GM19452 (cell line): ENCODE results near the gene P2RY1.
A peak's percentile ranks its signal among the peaks of the same experiment; 100 is the strongest.

Experiments
- ATAC-seq: cut with Tn5 transposase; IDR thresholded peaks from one replicate; pipeline ENCODE4 v1.9.1; 2021; ENCODE audit not compliant: unreplicated experiment

The P2RY1 gene, protein sequence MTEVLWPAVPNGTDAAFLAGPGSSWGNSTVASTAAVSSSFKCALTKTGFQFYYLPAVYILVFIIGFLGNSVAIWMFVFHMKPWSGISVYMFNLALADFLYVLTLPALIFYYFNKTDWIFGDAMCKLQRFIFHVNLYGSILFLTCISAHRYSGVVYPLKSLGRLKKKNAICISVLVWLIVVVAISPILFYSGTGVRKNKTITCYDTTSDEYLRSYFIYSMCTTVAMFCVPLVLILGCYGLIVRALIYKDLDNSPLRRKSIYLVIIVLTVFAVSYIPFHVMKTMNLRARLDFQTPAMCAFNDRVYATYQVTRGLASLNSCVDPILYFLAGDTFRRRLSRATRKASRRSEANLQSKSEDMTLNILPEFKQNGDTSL

DNA sequence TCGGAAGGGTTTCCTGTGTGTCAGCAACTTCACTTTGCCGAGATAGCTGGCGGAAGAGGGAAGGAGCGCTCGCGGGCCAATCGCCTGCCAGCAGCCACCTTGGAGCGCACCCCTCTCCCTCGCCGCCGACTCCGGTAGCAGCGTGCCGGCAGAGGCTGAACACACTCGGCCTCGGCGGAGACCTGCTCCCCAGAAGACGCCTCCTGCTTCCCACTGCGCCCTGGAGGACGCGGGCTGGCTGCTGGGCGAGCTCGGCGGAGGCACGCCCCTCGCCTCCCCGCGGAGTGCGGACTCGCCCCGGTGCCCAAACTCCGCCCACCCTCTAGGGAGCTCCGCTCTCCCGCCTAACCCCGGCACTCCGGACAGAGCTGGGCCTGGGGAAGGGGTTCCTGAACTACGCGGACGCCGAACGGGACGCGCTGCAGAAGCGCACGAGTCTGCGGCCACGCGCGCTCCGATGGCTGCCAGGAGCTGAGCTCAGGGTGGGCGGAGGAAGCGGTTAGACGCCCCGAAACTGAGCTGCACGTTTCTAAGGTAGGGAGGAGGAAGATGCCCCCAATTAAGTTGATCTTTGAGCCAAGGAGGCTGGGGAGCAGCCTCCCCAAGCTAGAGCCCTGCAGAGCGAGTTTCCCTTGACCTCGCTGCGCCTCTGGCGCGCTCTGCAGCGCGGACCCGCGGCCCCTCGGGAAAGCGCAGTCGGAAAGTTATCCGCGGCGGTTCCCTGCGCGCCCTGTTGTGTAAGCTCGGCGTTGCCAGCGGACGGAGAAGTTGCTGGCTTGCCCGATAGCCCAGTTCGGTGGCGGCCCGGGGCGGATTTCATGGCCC lies at the start of gene P2RY1:
Gene P2RY1 (plus strand): TSS at position 356 of the 825 bp plus-strand sequence. CDS start 652 bp downstream, outside the sequence.
- ATAC-seq: peak; percentile 76

DNA sequence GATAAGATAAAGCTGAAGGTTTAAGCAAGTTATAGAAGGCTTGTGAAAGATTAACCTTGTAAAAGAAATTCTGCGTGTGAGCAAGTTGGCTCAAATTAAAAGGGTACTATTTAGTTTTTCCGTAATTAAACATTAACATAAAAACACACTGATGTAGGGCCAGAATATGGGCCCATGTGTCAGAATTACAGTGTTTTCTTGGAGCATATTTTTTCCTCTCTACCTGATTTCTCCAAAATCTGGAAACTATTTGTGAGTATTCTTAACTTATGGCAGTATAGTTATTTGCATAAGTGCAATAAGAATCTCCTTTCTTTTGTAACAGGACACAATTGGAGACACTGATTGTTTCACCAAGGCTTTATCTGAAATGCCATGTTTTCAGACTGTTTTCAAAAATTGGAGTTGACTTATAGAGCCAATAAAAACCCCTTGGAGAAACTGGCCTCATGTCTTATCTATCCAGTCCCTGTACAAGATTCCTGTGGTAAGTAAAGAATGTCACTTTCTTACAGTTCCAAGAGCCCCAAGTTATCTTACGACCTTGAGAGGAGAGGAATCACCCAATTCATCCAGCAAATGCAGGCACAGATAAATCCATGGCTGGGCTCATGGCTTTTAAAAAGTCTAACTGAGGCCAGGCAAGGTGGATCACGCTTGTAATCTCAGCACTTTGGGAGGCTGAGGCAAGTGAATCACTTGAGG lies 47.8 kb upstream of the P2RY1 start:
- no peak for ATAC-seq

DNA sequence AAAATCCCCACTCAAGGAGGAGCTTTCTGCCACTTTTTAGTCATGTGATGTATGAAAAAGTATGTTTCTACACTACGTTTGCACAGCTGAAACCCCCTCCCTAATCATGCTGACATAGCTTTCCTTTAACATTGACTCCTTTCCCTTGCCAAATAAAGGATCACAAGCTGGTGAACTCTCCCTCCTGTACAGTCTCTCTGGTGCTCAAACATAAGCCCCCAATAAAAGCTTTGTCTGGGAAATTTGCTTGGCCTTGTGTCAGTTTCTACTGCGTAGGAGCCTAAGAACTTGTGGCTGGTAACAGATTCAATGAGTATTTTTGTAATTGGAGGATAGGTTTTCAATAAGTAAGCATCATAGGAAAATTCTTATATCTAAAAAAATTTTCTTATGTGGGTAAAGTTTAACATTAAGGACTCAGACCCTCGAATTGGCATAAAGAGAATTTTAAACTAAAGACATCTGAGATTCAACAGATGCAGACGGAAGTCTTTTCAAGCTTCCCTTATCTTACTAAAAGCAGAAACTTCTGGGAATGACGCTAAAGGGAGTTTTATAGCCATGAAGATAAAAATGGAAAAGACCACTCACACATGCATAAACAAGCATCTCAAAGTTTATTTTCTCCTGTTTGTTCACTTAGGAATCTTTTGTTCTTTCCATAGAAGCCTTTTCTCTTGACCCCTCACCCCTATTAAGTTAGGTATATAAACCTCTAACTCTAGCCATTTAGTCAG lies 44.1 kb upstream of the P2RY1 start:
- ATAC-seq: no peak

DNA sequence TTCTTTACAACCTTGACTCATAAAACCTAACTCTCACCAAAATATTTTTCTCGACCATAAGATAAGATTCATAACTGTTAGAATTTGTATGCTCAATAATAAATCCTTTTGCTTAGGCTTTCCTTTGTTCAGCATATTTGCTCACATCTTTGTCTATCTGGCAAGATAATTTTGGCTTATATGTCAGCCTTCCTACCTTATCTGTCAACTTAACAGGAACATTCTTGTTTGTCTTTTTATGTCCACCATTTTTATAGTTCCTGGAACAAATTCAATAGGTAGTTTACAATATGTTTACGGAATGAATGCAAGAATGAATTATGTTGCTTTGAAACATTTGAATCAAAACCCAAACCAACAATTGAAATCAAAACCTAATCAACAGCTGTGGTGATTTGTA lies 41.0 kb upstream of the P2RY1 start:
- ATAC-seq: no peak

DNA sequence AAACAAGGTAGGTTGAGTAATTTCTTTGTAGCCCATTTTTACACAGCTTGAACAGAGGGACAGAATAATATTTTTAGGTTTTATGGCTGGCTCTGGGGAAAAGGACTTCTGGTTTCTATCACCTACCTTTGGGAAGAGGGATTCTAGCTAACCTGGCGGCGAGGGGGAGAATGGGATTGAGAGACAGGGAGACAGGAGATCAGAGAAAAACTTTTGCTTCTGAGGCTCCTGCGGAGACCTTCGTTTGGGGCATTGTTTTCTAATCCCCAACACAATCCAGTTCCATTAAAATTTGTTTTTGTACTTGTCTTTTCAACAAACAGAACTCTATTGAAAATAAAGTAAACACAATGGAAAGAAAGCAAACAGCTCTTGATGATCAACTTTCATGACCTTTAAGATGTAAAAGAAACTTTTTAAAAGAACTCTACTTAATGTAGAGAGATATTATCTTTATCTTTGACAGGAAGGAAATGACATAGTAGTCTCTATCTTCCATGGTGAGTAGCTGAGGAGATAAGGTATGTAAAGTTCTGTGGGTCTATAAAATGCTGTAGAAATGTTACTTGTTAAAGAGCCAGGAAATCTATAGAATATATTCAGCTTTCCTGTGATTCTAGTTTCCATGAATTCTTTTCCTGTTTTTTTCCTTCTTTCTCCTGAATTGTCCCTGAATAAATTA lies 37.0 kb upstream of the P2RY1 start:
- no peak for ATAC-seq

DNA sequence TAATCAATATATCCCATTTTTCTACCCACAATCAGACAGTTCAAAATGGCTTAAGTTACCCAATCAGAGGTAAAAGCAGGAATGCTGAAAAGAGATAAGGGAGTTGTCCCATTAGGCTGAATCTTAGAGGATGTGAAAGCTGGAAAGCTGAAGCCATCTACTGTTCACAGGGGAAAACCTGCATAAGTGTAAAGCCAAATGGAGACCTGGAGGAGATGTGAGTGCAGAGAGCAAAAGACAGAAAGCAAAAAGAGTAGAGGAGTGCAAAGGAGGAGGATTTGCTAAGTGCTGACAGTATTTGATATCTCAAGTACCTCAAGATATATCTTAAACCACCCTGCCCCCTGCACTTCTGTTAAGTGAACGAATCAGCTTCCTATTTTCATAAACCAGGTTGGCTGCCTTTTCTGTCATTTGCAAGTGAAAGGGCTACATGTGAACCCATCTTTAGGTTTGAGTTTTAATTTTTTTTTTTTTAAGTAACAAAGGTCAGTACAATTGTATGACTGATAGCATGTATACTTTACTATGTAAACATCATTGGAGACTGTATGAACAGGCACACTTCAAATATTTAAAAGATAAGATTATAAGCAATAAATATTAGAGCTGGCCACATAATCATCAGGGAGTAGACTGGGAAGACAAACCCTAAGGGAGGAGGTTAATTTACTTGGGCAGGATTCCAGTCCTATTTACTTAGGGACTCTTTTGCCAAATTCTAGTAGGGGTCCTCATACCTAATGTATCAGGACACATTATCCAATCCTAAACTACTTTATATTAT lies 22.8 kb upstream of the P2RY1 start:
- no peak for ATAC-seq

DNA sequence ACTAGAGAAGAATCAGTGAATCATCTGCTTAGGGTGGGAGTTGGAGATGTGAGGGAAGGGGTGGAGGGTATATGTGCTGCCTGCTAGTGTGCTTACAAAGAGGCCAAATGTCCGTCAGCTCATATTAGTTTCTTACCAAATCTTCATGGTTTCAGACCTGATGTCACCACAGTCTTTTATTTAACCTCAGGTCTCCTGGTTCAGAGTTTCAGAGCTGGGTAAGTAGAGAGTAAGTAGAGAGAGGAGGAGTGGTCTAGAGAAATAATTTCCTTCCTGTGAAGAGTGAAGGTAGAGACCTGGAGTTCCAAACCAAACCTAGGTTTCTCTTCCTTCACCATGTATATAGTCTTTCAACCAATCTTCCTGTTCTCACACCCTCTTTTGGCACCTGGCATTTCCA lies 17.5 kb upstream of the P2RY1 start:
- peak; percentile 61 for ATAC-seq

DNA sequence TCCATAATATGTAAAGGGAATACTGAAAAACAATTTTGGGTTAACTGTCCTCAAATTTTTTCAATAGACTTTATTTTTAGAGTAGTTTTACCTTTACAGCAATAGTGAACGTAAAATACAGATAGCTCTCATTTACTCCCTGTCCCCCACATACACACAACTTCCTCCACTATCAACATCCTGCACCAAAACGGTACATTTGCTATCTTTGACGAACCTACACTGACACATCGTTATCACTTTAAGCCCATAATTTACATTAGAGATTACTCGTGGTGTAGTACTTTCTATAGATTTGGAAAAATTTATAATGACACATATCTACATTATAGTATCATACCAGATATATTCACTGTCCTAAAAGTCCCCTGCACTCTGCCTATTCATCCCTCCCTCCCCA lies 16.9 kb upstream of the P2RY1 start:
- no peak for ATAC-seq

DNA sequence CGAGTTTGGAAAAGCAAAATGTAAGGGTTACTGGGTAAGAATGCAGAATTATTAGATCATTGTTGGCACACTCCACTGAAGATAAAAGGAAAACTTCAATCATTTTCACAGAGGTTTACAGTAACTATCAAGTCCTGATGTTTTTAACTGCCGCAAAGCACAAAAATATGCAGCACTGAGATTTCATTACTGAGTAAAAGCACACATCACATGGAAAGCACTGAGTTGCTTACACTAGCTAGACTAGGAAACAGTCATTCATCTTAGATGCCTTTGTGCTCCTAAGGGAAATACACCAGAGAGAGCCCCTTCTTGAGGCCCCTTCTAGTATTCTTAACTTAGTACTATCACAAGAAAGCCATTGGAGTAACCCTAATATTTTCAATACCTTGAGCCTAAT lies 11.8 kb upstream of the P2RY1 start:
- ATAC-seq: no peak

DNA sequence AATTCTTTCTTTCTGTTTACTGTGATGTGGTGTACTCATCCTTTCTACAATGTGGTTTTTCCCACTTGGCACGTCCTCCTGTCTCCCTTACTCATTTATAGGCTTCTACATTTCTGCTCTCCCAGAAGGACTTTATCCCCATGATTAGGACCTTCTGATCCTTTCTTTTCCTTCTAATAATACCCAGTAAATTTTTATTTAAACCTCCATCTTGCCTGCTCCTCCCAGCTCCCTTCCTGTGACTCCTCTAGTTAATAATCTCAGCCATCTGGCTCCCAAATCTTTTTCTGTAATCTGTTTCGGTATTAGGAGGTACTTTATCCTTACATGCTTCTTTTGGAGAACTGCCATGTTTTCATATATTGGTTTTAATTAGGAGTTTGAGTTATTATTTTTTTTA lies 11.2 kb upstream of the P2RY1 start:
- ATAC-seq: no peak

DNA sequence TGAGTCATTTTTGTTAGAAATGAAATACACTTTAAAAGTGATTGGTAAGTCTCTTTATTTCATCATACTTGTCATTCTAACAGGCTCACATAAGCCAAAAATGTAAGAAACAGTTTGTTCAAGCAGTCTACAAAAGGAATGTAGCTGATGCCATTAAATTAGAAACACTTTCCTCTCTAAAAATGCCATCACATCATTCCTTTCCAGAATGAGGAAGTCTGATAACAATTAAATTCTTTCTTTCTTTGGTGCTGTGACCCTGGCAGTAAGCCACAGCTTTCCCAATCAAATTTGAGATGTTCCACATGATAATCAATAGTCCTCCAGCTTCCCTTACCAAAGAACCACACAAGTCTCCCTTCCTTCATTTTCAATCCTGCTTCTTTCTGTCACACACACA lies 9.4 kb upstream of the P2RY1 start:
- no peak for ATAC-seq

DNA sequence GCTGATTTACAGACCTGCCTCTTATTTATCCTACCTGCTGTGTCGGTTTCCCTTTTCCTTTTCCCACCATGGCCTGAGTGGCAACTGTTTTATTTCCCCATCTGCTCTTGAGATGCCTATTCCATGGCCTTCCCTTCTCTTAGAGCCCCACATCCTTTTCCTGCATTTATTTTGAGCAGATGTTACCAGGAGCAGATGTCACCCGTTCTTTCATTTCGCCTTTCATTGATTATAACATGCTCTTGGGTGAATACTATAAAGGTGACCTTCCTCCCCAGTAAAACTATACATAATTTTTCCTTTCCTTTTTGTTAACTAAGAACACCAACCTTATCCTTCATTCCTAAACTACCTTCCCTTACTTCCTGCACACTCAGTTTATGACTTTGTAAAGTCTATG lies 8.5 kb upstream of the P2RY1 start:
- no peak for ATAC-seq

DNA sequence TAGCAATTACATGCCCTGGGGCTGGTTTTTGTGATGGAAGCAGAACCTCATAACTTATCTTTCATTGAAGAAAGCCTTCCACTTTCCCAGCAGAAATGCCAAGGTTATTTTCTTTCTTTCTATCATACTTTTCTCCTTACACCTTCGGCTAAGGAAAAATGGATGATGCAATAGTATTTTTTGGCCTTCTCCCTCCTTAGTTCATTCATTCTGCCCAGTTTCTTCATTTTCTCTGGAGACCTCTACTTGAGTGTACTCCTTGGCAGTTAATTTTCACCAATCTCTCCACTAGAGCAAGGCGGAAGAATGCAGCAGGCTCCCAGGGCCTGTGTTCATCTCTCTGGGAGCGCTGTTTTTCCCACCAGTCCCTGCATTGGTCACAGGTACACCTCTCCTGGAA lies 7.6 kb upstream of the P2RY1 start:
- no peak for ATAC-seq

DNA sequence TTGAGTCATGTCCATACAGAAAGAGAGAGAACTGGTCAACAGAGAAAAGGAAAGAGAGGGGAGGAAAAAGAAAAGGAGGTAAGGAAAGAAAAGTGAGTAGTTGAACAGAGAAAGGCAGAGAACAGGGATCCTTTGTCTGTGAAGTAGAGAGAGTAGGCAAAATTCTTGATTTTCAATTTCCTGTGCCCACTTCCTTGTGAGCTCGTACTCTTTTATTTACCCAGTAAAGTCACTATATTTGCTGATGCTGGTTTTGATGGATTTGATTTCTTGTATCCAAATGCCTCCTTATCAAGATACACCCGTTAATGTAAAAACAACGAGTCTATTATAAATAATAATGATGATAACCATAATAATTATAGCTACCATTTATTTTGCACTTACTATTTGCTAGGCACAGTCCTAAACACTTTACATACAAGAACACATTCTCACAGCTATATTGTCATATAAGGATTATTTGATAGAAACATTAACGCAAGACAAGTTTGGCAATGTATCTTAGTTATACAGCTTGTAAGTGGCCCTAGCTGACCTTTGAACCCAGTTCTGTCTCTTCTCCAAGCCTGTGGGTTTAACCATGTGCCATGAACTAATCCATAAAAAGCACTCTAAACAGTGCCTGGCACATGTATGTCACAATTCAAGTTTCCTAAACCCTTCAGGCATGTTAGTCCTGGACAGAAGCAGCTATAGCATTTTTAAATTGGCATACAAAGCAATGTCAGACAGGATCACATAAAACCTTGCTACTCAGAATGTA lies 6.7 kb upstream of the P2RY1 start:
- ATAC-seq: no peak

DNA sequence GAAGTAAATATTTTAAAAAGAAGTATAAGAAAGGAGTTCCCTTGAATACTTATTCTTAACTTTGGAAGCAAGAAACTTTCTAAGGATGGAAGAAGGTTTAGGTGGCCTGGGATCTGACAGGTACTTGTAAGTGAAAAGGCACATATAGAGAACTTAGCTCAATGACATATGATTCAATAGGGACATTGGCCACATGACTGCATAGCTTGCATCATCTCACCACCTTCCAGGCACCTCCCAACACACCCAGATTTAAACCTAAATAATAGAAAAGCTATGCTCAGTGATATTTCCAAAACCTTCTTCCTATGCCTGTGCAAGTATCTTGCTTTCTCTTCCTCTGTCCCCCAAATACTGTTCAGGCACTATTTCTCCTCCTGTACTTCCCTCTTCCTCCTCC lies 4.7 kb upstream of the P2RY1 start:
- no peak for ATAC-seq

DNA sequence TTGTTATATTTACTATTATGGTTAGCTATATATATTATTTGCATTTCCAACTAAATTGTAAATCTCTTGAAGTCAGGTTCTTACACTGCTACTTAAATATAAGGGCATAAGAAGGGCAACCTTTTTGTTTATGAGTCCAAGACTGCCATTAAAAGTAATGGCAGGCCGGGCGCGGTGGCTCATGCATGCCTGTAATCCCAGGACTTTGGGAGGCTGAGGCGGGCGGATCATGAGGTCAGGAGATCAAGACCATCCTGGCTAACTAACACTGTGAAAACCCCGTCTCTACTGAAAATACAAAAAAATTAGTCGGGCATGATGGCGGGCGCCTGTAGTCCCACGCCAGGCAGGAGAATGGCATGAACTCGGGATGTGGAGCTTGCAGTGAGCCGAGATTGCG lies 2.9 kb upstream of the P2RY1 start:
- no peak for ATAC-seq

DNA sequence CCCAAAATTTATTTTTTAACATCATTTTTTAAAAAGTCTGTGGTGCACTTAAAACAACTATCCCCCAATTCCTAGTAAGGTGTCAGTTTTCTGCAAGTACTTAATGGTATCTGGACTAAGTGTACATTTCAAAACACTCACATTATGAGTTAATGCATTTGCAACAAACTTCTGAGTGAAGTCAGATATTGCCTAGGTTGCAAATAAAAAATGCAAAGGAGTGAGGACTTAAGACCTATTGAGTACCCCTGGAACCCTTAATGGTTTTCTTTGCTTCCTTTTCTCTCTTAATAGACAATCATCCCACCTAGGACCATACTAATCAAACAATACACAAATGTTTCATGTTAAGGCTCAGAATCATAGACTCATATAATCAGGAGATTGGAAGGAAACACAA lies 1.8 kb upstream of the P2RY1 start:
- ATAC-seq: no peak

DNA sequence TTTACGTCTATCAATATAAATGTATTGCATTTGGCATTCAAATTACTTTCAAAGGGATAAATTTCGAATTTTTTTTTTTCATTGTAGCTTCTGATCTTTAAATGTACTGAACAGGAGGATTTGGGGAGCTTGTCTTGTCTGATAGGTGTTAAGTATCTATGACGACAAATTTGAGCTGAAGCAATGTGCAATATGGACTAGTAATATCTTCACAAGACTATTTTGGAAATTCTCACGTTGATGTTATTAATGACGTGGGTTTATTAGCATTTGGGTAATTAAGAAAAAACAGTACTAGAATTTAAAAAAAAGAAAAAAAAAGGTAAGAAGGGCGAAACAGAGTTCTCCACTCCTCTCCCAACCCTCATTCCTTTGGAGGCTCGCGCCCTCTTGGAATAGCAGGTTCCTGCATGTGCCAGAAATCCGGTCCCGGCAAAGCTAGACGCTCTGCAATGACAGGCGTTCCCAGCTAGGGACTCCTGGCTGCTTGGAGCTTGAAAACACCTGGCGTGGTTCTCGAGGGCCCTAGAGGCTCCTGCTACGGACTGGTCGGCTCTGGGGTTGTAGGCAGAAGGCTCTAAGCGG lies 648 bp upstream of the P2RY1 start:
- ATAC-seq: no peak
